ENCODE results near the gene SUV39H1. TPM values are rescaled to one million over a fixed set of nuclear protein-coding genes. Genes with fewer than 3 reads are reported as not detected.

Gene SUV39H1
- total RNA-seq, 1 donor from 2014 or later = 11.5 TPM

GRCh38 chrX:48695534-48695896, 1.0 kb upstream of the SUV39H1 start:
- Mint-ChIP-seq H3K4me3 (peak overlapping the region; percentile 90), H3K4me1 (ENCODE audit: unreplicated experiment) (peaks cover 7% of the 10 kb centered on the region), H3K27me3 (peaks cover 3% of the 10 kb centered on the region), H3K9me3 (no peaks in the 10 kb centered on the region), H3K27ac (peak overlapping the region; percentile 75), H3K36me3 (peaks cover 6% of the 10 kb centered on the region)
- TF ChIP-seq CTCF (conservative IDR thresholded peaks at IDR 0.05) = no peak
- DNase-seq (ENCODE audit: extremely low spot score, unreplicated experiment) = no peak

- TF ChIP-seq CTCF (conservative IDR thresholded peaks at IDR 0.05) = no peak
- DNase-seq (ENCODE audit: extremely low spot score, unreplicated experiment) = no peak
- Mint-ChIP-seq H3K9me3 (no peaks in the 10 kb centered on the region), H3K4me3 (peak overlapping the region; percentile 90), H3K4me1 (ENCODE audit: unreplicated experiment) (peaks cover 7% of the 10 kb centered on the region), H3K27ac (peak overlapping the region; percentile 75), H3K27me3 (peaks cover 3% of the 10 kb centered on the region), H3K36me3 (peaks cover 6% of the 10 kb centered on the region)
Observed at GRCh38 chrX:48695925-48696300, 621 bp upstream of the SUV39H1 start.

GRCh38 chrX:48696909-48697727, 584 bp downstream of the SUV39H1 start:
- Mint-ChIP-seq H3K36me3 (peaks cover 6% of the 10 kb centered on the region), H3K27ac (peak overlapping the region; percentile 75), H3K27me3 (no peaks in the 10 kb centered on the region), H3K9me3 (no peaks in the 10 kb centered on the region), H3K4me3 (peak overlapping the region; percentile 90), H3K4me1 (ENCODE audit: unreplicated experiment) (peaks cover 7% of the 10 kb centered on the region)
- no peak for TF ChIP-seq CTCF (conservative IDR thresholded peaks at IDR 0.05)
- DNase-seq (ENCODE audit: extremely low spot score, unreplicated experiment) = no peak

GRCh38 chrX:48698306-48698705, 1.8 kb downstream of the SUV39H1 start:
- Mint-ChIP-seq H3K9me3 (no peaks in the 10 kb centered on the region), H3K4me3 (peak overlapping the region; percentile 87), H3K4me1 (ENCODE audit: unreplicated experiment) (peaks cover 7% of the 10 kb centered on the region), H3K27me3 (no peaks in the 10 kb centered on the region), H3K36me3 (peaks cover 6% of the 10 kb centered on the region), H3K27ac (no peak overlapping the region)
- DNase-seq (ENCODE audit: extremely low spot score, unreplicated experiment) = no peak
- no peak for TF ChIP-seq CTCF (conservative IDR thresholded peaks at IDR 0.05)

GRCh38 chrX:48700246-48700645, 3.7 kb downstream of the SUV39H1 start:
- H3K27ac Mint-ChIP-seq = no peak overlapping the region
- DNase-seq (ENCODE audit: extremely low spot score, unreplicated experiment) = no peak
- peaks cover 6% of the 10 kb centered on the region for H3K36me3 Mint-ChIP-seq
- H3K4me1 Mint-ChIP-seq (ENCODE audit: unreplicated experiment) = peaks cover 5% of the 10 kb centered on the region
- H3K9me3 Mint-ChIP-seq = no peaks in the 10 kb centered on the region
- H3K27me3 Mint-ChIP-seq = no peaks in the 10 kb centered on the region
- H3K4me3 Mint-ChIP-seq = no peak overlapping the region
- no peak for TF ChIP-seq CTCF (conservative IDR thresholded peaks at IDR 0.05)
